Vagina (tissue), 1 donor: Measurements from ENCODE around the gene SNCA. TPM values are rescaled to one million over a fixed set of nuclear protein-coding genes. Genes with fewer than 3 reads are reported as not detected.

Experiments
- total RNA-seq: library from RNA; depleted of rRNA; stranded (reverse); fragments of >200 nt; gene quantifications from one replicate; pipeline ENCODE4 v1.2.3, GENCODE V29; 2016

Gene SNCA
- total RNA-seq, 1 donor from 2014 or later = 27.3 TPM

Other genes starting within 250 kb of the SNCA start
- 96.3 TPM for gene MMRN1, start 57.7 kb upstream of the SNCA start, total RNA-seq